MCF 10A (cell line): ENCODE data around the gene B9D1. TPM values are rescaled to one million over a fixed set of nuclear protein-coding genes. Genes with fewer than 3 reads are reported as not detected.

Experiments
- BruUV-seq: library from RNA; stranded (reverse); fragments of 400-500 nt; replicated peaks from 2 replicates; lab custom pipeline; 2021; lab: Mats Ljungman, UMichigan
- CTCF ChIA-PET: fragments of 300-600 bp; sonication (Branson Sonifier 250); formaldehyde crosslinking; extraction: SDS; loops from one replicate; lab custom pipeline; 2021; ENCODE audit warnings: antibody characterized with exemption, inconsistent platforms; lab: Yijun Ruan, JAX
- POLR2A ChIA-PET: fragments of 300-600, 350-650 bp; sonication (Branson Sonifier 250); formaldehyde crosslinking; extraction: SDS; loops from one replicate; lab custom pipeline; 2020; ENCODE audit warnings: antibody characterized with exemption, inconsistent platforms; lab: Yijun Ruan, JAX
- DNase-seq: peaks from one replicate; pipeline ENCODE4 v3.0.0-alpha.2; 2018; ENCODE audit not compliant: unreplicated experiment
- H3K27ac Mint-ChIP-seq: one replicate; pipeline ENCODE4 v1.8.0; 2022; ENCODE audit warnings: mild to moderate bottlenecking, low read depth, mixed read lengths; ENCODE audit not compliant: unreplicated experiment
- H3K27me3 Mint-ChIP-seq: one replicate; pipeline ENCODE4 v1.8.0; 2022; ENCODE audit warnings: mixed read lengths; ENCODE audit not compliant: insufficient read depth, unreplicated experiment
- H3K36me3 Mint-ChIP-seq: one replicate; pipeline ENCODE4 v1.8.0; 2022; ENCODE audit warnings: mild to moderate bottlenecking, moderate library complexity, mixed read lengths; ENCODE audit not compliant: insufficient read depth, unreplicated experiment
- H3K4me1 Mint-ChIP-seq: one replicate; pipeline ENCODE4 v1.8.0; 2022; ENCODE audit warnings: mixed read lengths; ENCODE audit not compliant: insufficient read depth, unreplicated experiment
- H3K4me3 Mint-ChIP-seq: one replicate; pipeline ENCODE4 v1.8.0; 2022; ENCODE audit warnings: mild to moderate bottlenecking, moderate library complexity, mixed read lengths; ENCODE audit not compliant: unreplicated experiment
- H3K9me3 Mint-ChIP-seq: one replicate; pipeline ENCODE4 v1.8.0; 2022; ENCODE audit warnings: mixed read lengths; ENCODE audit not compliant: unreplicated experiment
- CTCF ChIP-seq: fragments of 200-600 bp; IDR thresholded peaks from one replicate; pipeline ENCODE4 v1.8.0; 2022; ENCODE audit warnings: antibody characterized with exemption, mild to moderate bottlenecking; ENCODE audit not compliant: unreplicated experiment
- intact Hi-C: fragments of 100-400 bp; cut with micrococcal nuclease; formaldehyde crosslinking; loops from 2 replicates; pipeline ENCODE4 v1.14.1; 2022
- total RNA-seq: library from RNA; stranded (reverse); gene quantifications from 2 replicates; pipeline ENCODE4 v1.2.3, GENCODE V29; 2022

The B9D1 gene
- total RNA-seq, 1 experiment from 2014 or later, result 33.0 TPM

GRCh38 chr17:19398301-19399181, 36.0 kb upstream of the B9D1 start:
- Mint-ChIP-seq H3K4me1 (peaks cover 10% of the 10 kb centered on the region), H3K36me3 (no peaks in the 10 kb centered on the region), H3K4me3 (no peak overlapping the region), H3K9me3 (peaks cover 3% of the 10 kb centered on the region), H3K27ac (no peak overlapping the region), H3K27me3 (no peaks in the 10 kb centered on the region)
- ChIA-PET POLR2A (no interaction called here), CTCF (interaction anchor here (0.5 kb wide), 1 partner anchor 69 kb away, joined by 3 read pairs; no protein-coding TSS in a partner anchor)
- BruUV-seq, result no TSS peak
- peak; percentile 48 for DNase-seq
- intact Hi-C loops, result no loop called here
- no peak for TF ChIP-seq CTCF

GRCh38 chr17:19397556-19398041, 35.1 kb upstream of the B9D1 start:
- intact Hi-C loops, result no loop called here
- no peak overlapping the region for H3K4me3 Mint-ChIP-seq
- POLR2A ChIA-PET, result no interaction called here
- H3K36me3 Mint-ChIP-seq, result no peaks in the 10 kb centered on the region
- BruUV-seq, result no TSS peak
- CTCF ChIA-PET, result no interaction called here
- no peak overlapping the region for H3K27ac Mint-ChIP-seq
- no peak for TF ChIP-seq CTCF
- no peaks in the 10 kb centered on the region for H3K27me3 Mint-ChIP-seq
- no peak for DNase-seq
- no peaks in the 10 kb centered on the region for H3K9me3 Mint-ChIP-seq
- peaks cover 10% of the 10 kb centered on the region for H3K4me1 Mint-ChIP-seq

- CTCF ChIA-PET, result interaction anchor here (1.4 kb wide), 1 partner anchor 29 kb away, joined by 3 read pairs; the partner anchor contains the start of gene B9D1
- POLR2A ChIA-PET, result interaction anchor here (0.6 kb wide), 1 partner anchor 62 kb away, joined by 3 read pairs; no protein-coding TSS in a partner anchor
- BruUV-seq, result no TSS peak
- Mint-ChIP-seq H3K36me3 (no peaks in the 10 kb centered on the region), H3K4me3 (no peak overlapping the region), H3K9me3 (no peaks in the 10 kb centered on the region), H3K27ac (no peak overlapping the region), H3K27me3 (no peaks in the 10 kb centered on the region), H3K4me1 (peaks cover 8% of the 10 kb centered on the region)
- intact Hi-C loops, result no loop called here
- no peak for DNase-seq
- TF ChIP-seq CTCF, result no peak
Measured at GRCh38 chr17:19392303-19392702, 29.8 kb upstream of the B9D1 start.

- Mint-ChIP-seq H3K9me3 (no peaks in the 10 kb centered on the region), H3K36me3 (no peaks in the 10 kb centered on the region), H3K27me3 (no peaks in the 10 kb centered on the region), H3K27ac (no peak overlapping the region), H3K4me3 (no peak overlapping the region), H3K4me1 (peaks cover 12% of the 10 kb centered on the region)
- BruUV-seq, result no TSS peak
- DNase-seq, result no peak
- ChIA-PET CTCF (no interaction called here), POLR2A (interaction anchor here (1.3 kb wide), 1 partner anchor 13 kb away, joined by 3 read pairs; the partner anchor contains the start of gene MAPK7)
- no peak for TF ChIP-seq CTCF
- intact Hi-C loops, result no loop called here
Measured at GRCh38 chr17:19391432-19391831, 28.9 kb upstream of the B9D1 start.
